Endothelial cell of umbilical vein (primary cell): ENCODE results near the gene NAV3. TPM values are rescaled to one million over a fixed set of nuclear protein-coding genes. Genes with fewer than 3 reads are reported as not detected.

Source experiments
- BruUV-seq: library from RNA; stranded (reverse); fragments of 400-500 nt; replicated peaks from 2 replicates; lab custom pipeline; 2021; lab: Mats Ljungman, UMichigan
- CTCF ChIA-PET: fragments of 300-600, 350-600 bp; sonication (Branson Sonifier 250); formaldehyde crosslinking; loops from one replicate; lab custom pipeline; 2021; ENCODE audit warnings: antibody characterized with exemption, inconsistent platforms; lab: Charles Lee
- POLR2A ChIA-PET: fragments of 300-600, 350-600 bp; sonication (Branson Sonifier 250); formaldehyde crosslinking; loops from one replicate; lab custom pipeline; 2021; ENCODE audit warnings: antibody characterized with exemption, inconsistent platforms; lab: Charles Lee
- DNase-seq: peaks from one replicate; pipeline ENCODE4 v3.0.0-alpha.2; 2011; ENCODE audit warnings: low read depth, low spot score
- FAIRE-seq: peaks from 2 replicates; lab custom pipeline; 2011; peaks lifted over from hg19 to GRCh38; lab: Jason Lieb, UNC
- H2AFZ ChIP-seq: 2 replicates; pipeline ENCODE4 v1.6.0; 2012; ENCODE audit warnings: low read depth, low read length, control low read depth, inconsistent platforms
- H3K27ac ChIP-seq: 2 replicates; pipeline ENCODE4 v1.5.1; 2011; ENCODE audit warnings: low read depth, mild to moderate bottlenecking, control low read depth, low read length, moderate library complexity; ENCODE audit not compliant: insufficient read depth
- H3K27me3 ChIP-seq, 2 experiments: 2 replicates each; pipeline versions ENCODE4 v1.6.0 to v1.6.1; 2011; ENCODE audit warnings: low read length in 2 of 2, mixed read lengths in 1 of 2; ENCODE audit not compliant: control insufficient read depth in 2 of 2, insufficient read depth in 2 of 2
- H3K36me3 ChIP-seq, 2 experiments: 2 replicates in 1 of 2; 3 replicates in 1 of 2; pipeline ENCODE4 v1.5.1; 2011; ENCODE audit warnings: low read length in 2 of 2, mild to moderate bottlenecking in 1 of 2, moderate library complexity in 1 of 2; ENCODE audit not compliant: control insufficient read depth in 2 of 2, insufficient read depth in 2 of 2; ENCODE audit errors: extremely low read depth in 1 of 2
- H3K4me1 ChIP-seq: 3 replicates; pipeline ENCODE4 v1.5.1; 2011; ENCODE audit warnings: mild to moderate bottlenecking, low read length; ENCODE audit not compliant: control insufficient read depth, insufficient read depth; ENCODE audit errors: extremely low read depth
- H3K4me2 ChIP-seq: 2 replicates; pipeline ENCODE4 v1.6.1; 2011; ENCODE audit warnings: low read length, control low read depth, mixed read lengths; ENCODE audit not compliant: insufficient read depth
- H3K4me3 ChIP-seq, 3 experiments: fragments of 200-600 bp in 1 of 3; sonication (generic), shearing (Covaris generic) in 1 of 3; replicated peaks in 1 of 3; 2 replicates each; pipeline ENCODE4 v1.5.1; 2011 to 2016; ENCODE audit warnings: control low read depth in 3 of 3, low read length in 3 of 3, mild to moderate bottlenecking in 2 of 3, inconsistent platforms in 1 of 3, low read depth in 1 of 3, moderate library complexity in 1 of 3; ENCODE audit not compliant: insufficient read depth in 1 of 3
- H3K79me2 ChIP-seq: 2 replicates; pipeline ENCODE4 v1.6.0; 2012; ENCODE audit warnings: low read length, inconsistent platforms; ENCODE audit not compliant: control insufficient read depth, insufficient read depth
- H3K9ac ChIP-seq: replicated peaks from 2 replicates; pipeline ENCODE3; 2011; ENCODE audit warnings: low read length, control low read depth; ENCODE audit not compliant: insufficient read depth; ENCODE audit errors: extremely low read depth
- H3K9me1 ChIP-seq: replicated peaks from 3 replicates; pipeline ENCODE4 v1.6.0; 2011; ENCODE audit warnings: mild to moderate bottlenecking, low read length; ENCODE audit not compliant: control insufficient read depth, insufficient read depth; ENCODE audit errors: extremely low read depth
- H3K9me3 ChIP-seq: replicated peaks from 2 replicates; pipeline ENCODE4 v1.5.1; 2012; ENCODE audit warnings: low read length, inconsistent platforms; ENCODE audit not compliant: control insufficient read depth, insufficient read depth
- H4K20me1 ChIP-seq: replicated peaks from 2 replicates; pipeline ENCODE3; 2011; ENCODE audit warnings: mild to moderate bottlenecking, low read length; ENCODE audit not compliant: control insufficient read depth, insufficient read depth; ENCODE audit errors: extremely low read depth
- CTCF ChIP-seq, 2 donors: IDR thresholded peaks; 1 replicate in 1 of 2; 2 replicates in 1 of 2; pipeline ENCODE4 v1.5.1; 2011; ENCODE audit warnings: low read length in 2 of 2, mild to moderate bottlenecking in 2 of 2, moderate library complexity in 2 of 2, control low read depth in 1 of 2, inconsistent platforms in 1 of 2, low read depth in 1 of 2; ENCODE audit not compliant: insufficient read depth in 1 of 2; ENCODE audit errors: extremely low read depth in 1 of 2
- EZH2 ChIP-seq: IDR thresholded peaks from 2 replicates; pipeline ENCODE4 v1.6.1; 2012; ENCODE audit warnings: borderline replicate concordance, low read depth, mild to moderate bottlenecking, moderate library complexity, low read length, inconsistent platforms; ENCODE audit not compliant: severe bottlenecking
- FOS ChIP-seq: IDR thresholded peaks from 2 replicates; pipeline ENCODE4 v1.6.1; 2011; ENCODE audit warnings: mild to moderate bottlenecking, low read length, moderate library complexity, borderline replicate concordance; ENCODE audit not compliant: insufficient read depth
- GATA2 ChIP-seq: IDR thresholded peaks from 2 replicates; pipeline ENCODE4 v1.7.0; 2011; ENCODE audit warnings: low read depth, mild to moderate bottlenecking, moderate library complexity, mixed read lengths, low read length; ENCODE audit not compliant: insufficient read length, insufficient read depth
- JUN ChIP-seq: IDR thresholded peaks from 2 replicates; pipeline ENCODE4 v1.6.1; 2011; ENCODE audit warnings: borderline replicate concordance, low read depth; ENCODE audit not compliant: insufficient read length, insufficient read depth
- MAX ChIP-seq: IDR thresholded peaks from 2 replicates; pipeline ENCODE4 v1.6.1; 2011; ENCODE audit not compliant: insufficient read depth, insufficient read length
- MYC ChIP-seq: IDR thresholded peaks from one replicate; pipeline ENCODE4 v1.6.1; 2011; ENCODE audit warnings: mild to moderate bottlenecking, low read depth, low read length
- POLR2A ChIP-seq: IDR thresholded peaks from 2 replicates; pipeline ENCODE4 v1.6.1; 2012; ENCODE audit warnings: low read depth, mild to moderate bottlenecking, control low read depth, low read length
- POLR2AphosphoS5 ChIP-seq: IDR thresholded peaks from 2 replicates; pipeline ENCODE4 v1.6.1; 2012; ENCODE audit warnings: low read depth, mild to moderate bottlenecking, control low read depth, low read length, moderate library complexity; ENCODE audit not compliant: insufficient read depth
- dilution Hi-C: fragments of 300-500 bp; cut with MboI; formaldehyde crosslinking; loops from one replicate; pipeline ENCODE4 v1.15.0; 2019; ENCODE audit warnings: low sequenced_read_pairs; ENCODE audit not compliant: extremely low pct_ligation_motif_present
- intact Hi-C: fragments of 100-400 bp; cut with micrococcal nuclease; formaldehyde crosslinking; loops from one replicate; pipeline ENCODE4 v1.10.0; 2022
- polyA plus RNA-seq, 4 experiments: library from polyadenylated mRNA; depleted of rRNA in 3 of 4; stranded (reverse) in 3 of 4; unstranded in 1 of 4; fragments of >200 nt; gene quantifications; 2 replicates each; pipeline versions ENCODE4 v1.2.1 to v1.2.3, GENCODE V29; 2011 to 2012; ENCODE audit warnings: missing spikeins in 1 of 4
- total RNA-seq: library from RNA; stranded (reverse); gene quantifications from 2 replicates; pipeline ENCODE4 v1.2.3, GENCODE V29; 2021

Gene NAV3
- total and polyA plus RNA-seq, 2 donors (not counting 3 experiments of a cell fraction or from before 2014, with no cell fraction given): 6.7 to 40.1 TPM

GRCh38 chr12:78209846-78210505, 379.3 kb downstream of the NAV3 start:
- FAIRE-seq: no peak
- H3K79me2 ChIP-seq: no peaks in the 10 kb centered on the region
- no peak for DNase-seq
- H3K4me1 ChIP-seq: no peaks in the 10 kb centered on the region
- ChIA-PET POLR2A (no interaction called here), CTCF (interaction anchor here (1.6 kb wide), 1 partner anchor 12 kb away, joined by 3 read pairs; no protein-coding TSS in a partner anchor)
- no peak overlapping the region for H3K4me3 ChIP-seq
- peaks cover 0 to 5% of the 10 kb centered on the region in 2 experiments for H3K36me3 ChIP-seq
- H3K9me1 ChIP-seq: no peaks in the 10 kb centered on the region
- no peaks in the 10 kb centered on the region for H3K9me3 ChIP-seq
- no TSS peak for BruUV-seq
- H3K4me2 ChIP-seq: no peak overlapping the region
- dilution Hi-C loops (no loop called here), intact Hi-C loops (no loop called here)
- H3K27me3 ChIP-seq: no peaks in the 10 kb centered on the region
- H4K20me1 ChIP-seq: no peaks in the 10 kb centered on the region
- no peak overlapping the region for H3K9ac ChIP-seq
- no peak for TF ChIP-seq GATA2
- no peak for TF ChIP-seq EZH2
- TF ChIP-seq POLR2AphosphoS5: no peak
- no peak for TF ChIP-seq FOS
- TF ChIP-seq POLR2A: no peak
- TF ChIP-seq MAX: no peak
- TF ChIP-seq MYC: no peak
- TF ChIP-seq CTCF (IDR thresholded peaks at IDR 0.05; ENCODE audit: extremely low read depth in 1 of 2, insufficient read depth in 1 of 2, low read depth in 1 of 2, low read length in 2 of 2): no peak
- no peak for TF ChIP-seq JUN
- no peak overlapping the region for H3K27ac ChIP-seq
- no peak overlapping the region for H2AFZ ChIP-seq
